Left ventricle myocardium inferior (tissue), 1 donor: ENCODE results near the gene NXN. TPM values are rescaled to one million over a fixed set of nuclear protein-coding genes. Genes with fewer than 3 reads are reported as not detected.
A peak's percentile ranks its signal among the peaks of the same experiment; 100 is the strongest.
"Not testable (repeated sequence)": the region's sequence is repeated elsewhere in the genome, so short reads cannot be mapped to it uniquely, and the experiment has no call there.

Experiments used
- DNase-seq: peaks from one replicate; pipeline ENCODE4 v3.0.0-alpha.2; 2020
- H3K27ac ChIP-seq: fragments of 200-600 bp; replicated peaks from 2 replicates; pipeline ENCODE4 v1.8.0; 2021
- H3K27me3 ChIP-seq: fragments of 200-600 bp; 2 replicates; pipeline ENCODE4 v1.8.0; 2021; ENCODE audit warnings: low read depth
- H3K36me3 ChIP-seq: fragments of 200-600 bp; 2 replicates; pipeline ENCODE4 v1.8.0; 2021
- H3K4me1 ChIP-seq: fragments of 200-600 bp; 2 replicates; pipeline ENCODE4 v1.8.0; 2021
- H3K4me3 ChIP-seq: fragments of 200-600 bp; 2 replicates; pipeline ENCODE4 v1.8.0; 2021; ENCODE audit warnings: mild to moderate bottlenecking, moderate library complexity
- H3K9me3 ChIP-seq: fragments of 200-600 bp; replicated peaks from 2 replicates; pipeline ENCODE4 v1.8.0; 2021
- intact Hi-C: fragments of 100-400 bp; cut with micrococcal nuclease; formaldehyde crosslinking; loops from one replicate; pipeline ENCODE4 v1.11.0; 2022
- total RNA-seq: library from RNA; stranded (reverse); fragmentation: NEBNext Ultra II Directional; extraction: Animal tissue kit (Norgen Biotek cat#: 25700); gene quantifications from one replicate; pipeline ENCODE4 v1.2.1, GENCODE V29; 2021
- TF ChIP-seq, protein P1 (sequence below): fragments of 200-600 bp; IDR thresholded peaks from 2 replicates; pipeline ENCODE4 v1.8.0; 2021; ENCODE audit warnings: antibody characterized with exemption, mild to moderate bottlenecking, borderline replicate concordance
- donor health status: DM: no; HTN: yes; CAD: no; lungs with severe emphysema.

Gene NXN
- total RNA-seq, 1 donor from 2014 or later, result 13.8 TPM

DNA sequence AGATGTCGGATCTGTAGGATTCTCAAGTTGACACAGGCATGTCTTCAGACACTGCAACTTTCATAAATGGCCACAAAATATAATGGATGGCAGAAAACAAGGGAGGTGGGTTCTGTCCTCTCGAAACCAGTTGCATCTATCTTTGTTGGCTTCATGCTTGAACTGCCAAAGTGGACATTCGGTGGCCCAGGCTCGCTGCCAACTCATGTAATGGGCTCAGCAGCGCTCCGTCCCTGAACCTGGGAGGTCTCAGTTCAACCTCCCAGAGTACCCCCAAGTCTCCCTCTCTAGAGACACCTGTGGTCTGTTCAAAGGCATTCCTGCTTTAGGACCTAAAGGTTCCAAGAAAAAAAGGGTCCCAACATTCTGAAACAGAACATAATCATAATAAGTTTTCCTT is 71.9 kb downstream of the NXN start:
- Histone ChIP-seq H3K36me3 (no peaks in the 10 kb centered on the region), H3K27me3 (no peaks in the 10 kb centered on the region), H3K4me3 (no peak overlapping the region), H3K9me3 (no peaks in the 10 kb centered on the region), H3K4me1 (peaks cover 31% of the 10 kb centered on the region), H3K27ac (no peak overlapping the region)
- intact Hi-C loops, result no loop called here
- TF ChIP-seq, protein P1, sequence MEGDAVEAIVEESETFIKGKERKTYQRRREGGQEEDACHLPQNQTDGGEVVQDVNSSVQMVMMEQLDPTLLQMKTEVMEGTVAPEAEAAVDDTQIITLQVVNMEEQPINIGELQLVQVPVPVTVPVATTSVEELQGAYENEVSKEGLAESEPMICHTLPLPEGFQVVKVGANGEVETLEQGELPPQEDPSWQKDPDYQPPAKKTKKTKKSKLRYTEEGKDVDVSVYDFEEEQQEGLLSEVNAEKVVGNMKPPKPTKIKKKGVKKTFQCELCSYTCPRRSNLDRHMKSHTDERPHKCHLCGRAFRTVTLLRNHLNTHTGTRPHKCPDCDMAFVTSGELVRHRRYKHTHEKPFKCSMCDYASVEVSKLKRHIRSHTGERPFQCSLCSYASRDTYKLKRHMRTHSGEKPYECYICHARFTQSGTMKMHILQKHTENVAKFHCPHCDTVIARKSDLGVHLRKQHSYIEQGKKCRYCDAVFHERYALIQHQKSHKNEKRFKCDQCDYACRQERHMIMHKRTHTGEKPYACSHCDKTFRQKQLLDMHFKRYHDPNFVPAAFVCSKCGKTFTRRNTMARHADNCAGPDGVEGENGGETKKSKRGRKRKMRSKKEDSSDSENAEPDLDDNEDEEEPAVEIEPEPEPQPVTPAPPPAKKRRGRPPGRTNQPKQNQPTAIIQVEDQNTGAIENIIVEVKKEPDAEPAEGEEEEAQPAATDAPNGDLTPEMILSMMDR, result no peak
- no peak for DNase-seq

GRCh38 chr17:905708-906107 is 73.9 kb downstream of the NXN start:
- H3K4me3 ChIP-seq, H3K27ac ChIP-seq, intact Hi-C loops, DNase-seq, H3K36me3 ChIP-seq, H3K9me3 ChIP-seq, H3K27me3 ChIP-seq: not testable (repeated sequence)
- H3K4me1 ChIP-seq, result peaks cover 46% of the 10 kb centered on the region

GRCh38 chr17:903691-904481 is 75.7 kb downstream of the NXN start:
- Histone ChIP-seq H3K9me3 (no peaks in the 10 kb centered on the region), H3K27me3 (no peaks in the 10 kb centered on the region), H3K4me1 (peaks cover 38% of the 10 kb centered on the region), H3K27ac (no peak overlapping the region), H3K36me3 (no peaks in the 10 kb centered on the region), H3K4me3 (no peak overlapping the region)
- intact Hi-C loops, result no loop called here
- TF ChIP-seq, protein P1, result no peak
- DNase-seq, result no peak

DNA sequence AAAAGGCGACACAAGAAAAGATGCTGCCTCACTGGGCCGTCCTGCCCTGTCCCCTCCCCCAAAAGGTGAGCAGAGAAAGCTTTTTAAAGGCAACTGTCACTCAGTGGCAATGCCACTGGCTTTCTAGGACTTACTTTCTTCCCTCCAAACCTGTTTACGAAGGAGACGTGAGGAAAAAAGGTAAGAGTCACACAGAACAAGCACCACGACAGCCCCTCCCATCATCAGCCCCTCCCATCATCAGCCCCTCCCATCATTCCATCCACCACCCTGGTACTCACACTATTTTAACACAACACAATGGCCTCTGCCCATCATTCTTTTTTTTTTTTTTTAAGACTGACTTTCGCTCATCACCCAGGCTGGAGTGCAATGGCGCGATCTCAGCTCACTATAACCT is 77.1 kb downstream of the NXN start:
- DNase-seq, result no peak
- intact Hi-C loops, result no loop called here
- TF ChIP-seq, protein P1, result no peak
- H3K27me3 ChIP-seq, result no peaks in the 10 kb centered on the region
- H3K9me3 ChIP-seq, result no peaks in the 10 kb centered on the region
- peak overlapping the region; percentile 90 for H3K27ac ChIP-seq
- H3K4me1 ChIP-seq, result peaks cover 26% of the 10 kb centered on the region
- H3K36me3 ChIP-seq, result no peaks in the 10 kb centered on the region
- no peak overlapping the region for H3K4me3 ChIP-seq

DNA sequence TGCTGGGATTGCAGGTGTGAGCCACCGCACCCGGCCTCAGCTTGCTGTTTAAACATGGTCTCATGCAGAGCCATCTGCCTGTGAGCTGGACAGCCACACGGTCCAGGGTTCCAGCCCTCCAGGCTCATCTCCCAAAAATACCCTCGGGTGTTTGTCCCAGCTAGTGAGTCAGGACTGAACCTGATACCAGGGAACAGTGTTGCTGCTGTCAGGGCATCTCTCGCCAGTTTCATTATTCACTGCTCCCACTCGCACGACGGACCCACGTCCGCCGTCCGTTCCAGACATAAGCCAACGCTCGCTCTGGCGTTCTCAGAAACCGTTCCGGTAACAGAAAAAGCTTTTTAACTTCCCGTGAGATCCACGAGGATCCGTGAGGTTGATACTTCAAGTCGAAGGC is 77.6 kb downstream of the NXN start:
- no peaks in the 10 kb centered on the region for H3K27me3 ChIP-seq
- DNase-seq, result no peak
- intact Hi-C loops, result no loop called here
- no peaks in the 10 kb centered on the region for H3K36me3 ChIP-seq
- no peak overlapping the region for H3K4me3 ChIP-seq
- peak overlapping the region; percentile 90 for H3K27ac ChIP-seq
- TF ChIP-seq, protein P1, result no peak
- H3K4me1 ChIP-seq, result peaks cover 31% of the 10 kb centered on the region
- H3K9me3 ChIP-seq, result no peaks in the 10 kb centered on the region

GRCh38 chr17:901191-901950 is 78.2 kb downstream of the NXN start:
- H3K36me3 ChIP-seq, result no peaks in the 10 kb centered on the region
- peak; percentile 72 for DNase-seq
- H3K27me3 ChIP-seq, result no peaks in the 10 kb centered on the region
- peak overlapping the region; percentile 90 for H3K27ac ChIP-seq
- peaks cover 37% of the 10 kb centered on the region for H3K4me1 ChIP-seq
- no peaks in the 10 kb centered on the region for H3K9me3 ChIP-seq
- intact Hi-C loops, result no loop called here
- peak overlapping the region; percentile 31 for H3K4me3 ChIP-seq
- TF ChIP-seq, protein P1, result no peak
